Testis (tissue), 3 donors: ENCODE results near the gene KLHDC8A. TPM values are rescaled to one million over a fixed set of nuclear protein-coding genes. Genes with fewer than 3 reads are reported as not detected.

Experiments used
- DNase-seq: peaks from one replicate; pipeline ENCODE4 v3.0.0-alpha.2; 2019
- H3K27ac ChIP-seq, 2 donors: fragments of 200-600 bp; sonication (generic); one replicate each; pipeline ENCODE4 v1.5.1; 2019
- H3K27me3 ChIP-seq: fragments of 200-600 bp; sonication (generic); one replicate; pipeline ENCODE4 v1.5.1; 2019
- H3K36me3 ChIP-seq: fragments of 200-600 bp; sonication (generic); one replicate; pipeline ENCODE4 v1.5.1; 2017; ENCODE audit warnings: low read depth; ENCODE audit errors: missing control alignments
- H3K4me1 ChIP-seq: fragments of 200-600 bp; sonication (generic); one replicate; pipeline ENCODE4 v1.5.1; 2019
- H3K4me3 ChIP-seq, 2 donors: fragments of 200-600 bp; sonication (generic); one replicate each; pipeline ENCODE4 v1.5.1; 2017 to 2019
- H3K9me3 ChIP-seq: fragments of 200-600 bp; sonication (generic); one replicate; pipeline ENCODE4 v1.5.1; 2017
- CTCF ChIP-seq, 3 experiments: fragments of 450-650 bp in 2 of 3; fragments of 200-600 bp in 1 of 3; sonication (generic) in 1 of 3; IDR thresholded peaks; one replicate each; pipeline ENCODE4 v1.5.1; 2016 to 2019; ENCODE audit warnings: antibody characterized with exemption in 3 of 3, mild to moderate bottlenecking in 2 of 3, moderate library complexity in 1 of 3
- POLR2A ChIP-seq: fragments of 450-650 bp; IDR thresholded peaks from one replicate; pipeline ENCODE4 v1.6.1; 2017; ENCODE audit warnings: antibody characterized with exemption, mild to moderate bottlenecking, moderate library complexity
- WGBS, 2 donors: methylation state at CpG; one replicate each; pipeline ENCODE4 v1.1.5; 2018; 5-methylcytosine and 5-hydroxymethylcytosine counted together
- intact Hi-C: fragments of 100-400 bp; cut with DNase I; formaldehyde crosslinking; loops from one replicate; pipeline ENCODE4 v1.15.1; 2023; ENCODE audit warnings: low total_unique reads
- polyA plus RNA-seq: library from polyadenylated mRNA; stranded (reverse); fragments of 350-450 nt; fragmentation: Illumina TruSeq; extraction: RNeasy Lipid Tissue Mini Kit (QIAGEN cat#74804); gene quantifications from one replicate; pipeline ENCODE4 v1.2.3, GENCODE V29; 2014; ENCODE audit warnings: low read depth, low replicate concordance; ENCODE audit not compliant: insufficient read depth
- total RNA-seq, 2 donors: library from RNA; depleted of rRNA; stranded (reverse); fragments of >200 nt; gene quantifications; one replicate each; pipeline ENCODE4 v1.2.3, GENCODE V29; 2016

KLHDC8A gene
- total and polyA plus RNA-seq, 3 donors from 2014 or later: 10.5 to 12.9 (median 11.7) TPM

- WGBS, 2 donors: 53 to 56% methylated on average over 4 of the region's 4 CpGs
- intact Hi-C loops: no loop called here
Measured at GRCh38 chr1:205376739-205377138, 20.0 kb upstream of the KLHDC8A start.

GRCh38 chr1:205375835-205376545 is 19.3 kb upstream of the KLHDC8A start:
- H3K4me1 ChIP-seq: peaks cover 49% of the 10 kb centered on the region
- H3K36me3 ChIP-seq: no peaks in the 10 kb centered on the region
- peak; percentile 84 for DNase-seq
- TF ChIP-seq CTCF (IDR thresholded peaks at IDR 0.05) (no peak), POLR2A (no peak)
- 29 to 38% methylated on average over 6 of the region's 6 CpGs for WGBS, 2 donors
- no peaks in the 10 kb centered on the region for H3K9me3 ChIP-seq
- no peak overlapping the region for H3K4me3 ChIP-seq
- intact Hi-C loops: no loop called here
- peak overlapping the region; percentile 69 to 80 for H3K27ac ChIP-seq
- no peaks in the 10 kb centered on the region for H3K27me3 ChIP-seq

More at GRCh38 chr1:205376739-205377138, 20.0 kb upstream of the KLHDC8A start:
- Histone ChIP-seq H3K36me3 (no peaks in the 10 kb centered on the region), H3K27ac (peak overlapping the region; percentile 69 to 80), H3K4me3 (no peak overlapping the region), H3K9me3 (no peaks in the 10 kb centered on the region), H3K27me3 (no peaks in the 10 kb centered on the region), H3K4me1 (peaks cover 46% of the 10 kb centered on the region)
- DNase-seq: no peak
- no peak for TF ChIP-seq POLR2A
- TF ChIP-seq CTCF (IDR thresholded peaks at IDR 0.05): no peak

GRCh38 chr1:205374210-205375078 is 17.7 kb upstream of the KLHDC8A start:
- Histone ChIP-seq H3K27ac (peak overlapping the region; percentile 69 to 80), H3K36me3 (no peaks in the 10 kb centered on the region), H3K27me3 (no peaks in the 10 kb centered on the region), H3K4me3 (peak overlapping the region in 1 of 2 donors; percentile 25), H3K9me3 (no peaks in the 10 kb centered on the region), H3K4me1 (peaks cover 56% of the 10 kb centered on the region)
- DNase-seq: no peak
- whole genome bisulfite sequencing, 2 donors: 33 to 42% methylated on average over 10 of the region's 10 CpGs
- no peak for TF ChIP-seq POLR2A
- no peak for TF ChIP-seq CTCF (IDR thresholded peaks at IDR 0.05)
- intact Hi-C loops: no loop called here

GRCh38 chr1:205373798-205374175 is 17.1 kb upstream of the KLHDC8A start:
- intact Hi-C loops: no loop called here
- H3K27ac ChIP-seq: peak overlapping the region; percentile 69 to 80
- H3K4me3 ChIP-seq: peak overlapping the region in 1 of 2 donors; percentile 25
- no peaks in the 10 kb centered on the region for H3K36me3 ChIP-seq
- TF ChIP-seq POLR2A: no peak
- no peak for TF ChIP-seq CTCF (IDR thresholded peaks at IDR 0.05)
- H3K27me3 ChIP-seq: no peaks in the 10 kb centered on the region
- 44 to 45% methylated on average over 2 of the region's 2 CpGs for WGBS, 2 donors
- no peaks in the 10 kb centered on the region for H3K9me3 ChIP-seq
- no peak for DNase-seq
- H3K4me1 ChIP-seq: peaks cover 58% of the 10 kb centered on the region
